GM19467 (cell line): ENCODE data around the gene CALML5.

Experiments
- ATAC-seq: cut with Tn5 transposase; IDR thresholded peaks from one replicate; pipeline ENCODE4 v1.9.1; 2021; ENCODE audit warnings: mild to moderate bottlenecking, moderate library complexity; ENCODE audit not compliant: unreplicated experiment

The CALML5 gene, protein sequence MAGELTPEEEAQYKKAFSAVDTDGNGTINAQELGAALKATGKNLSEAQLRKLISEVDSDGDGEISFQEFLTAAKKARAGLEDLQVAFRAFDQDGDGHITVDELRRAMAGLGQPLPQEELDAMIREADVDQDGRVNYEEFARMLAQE

DNA sequence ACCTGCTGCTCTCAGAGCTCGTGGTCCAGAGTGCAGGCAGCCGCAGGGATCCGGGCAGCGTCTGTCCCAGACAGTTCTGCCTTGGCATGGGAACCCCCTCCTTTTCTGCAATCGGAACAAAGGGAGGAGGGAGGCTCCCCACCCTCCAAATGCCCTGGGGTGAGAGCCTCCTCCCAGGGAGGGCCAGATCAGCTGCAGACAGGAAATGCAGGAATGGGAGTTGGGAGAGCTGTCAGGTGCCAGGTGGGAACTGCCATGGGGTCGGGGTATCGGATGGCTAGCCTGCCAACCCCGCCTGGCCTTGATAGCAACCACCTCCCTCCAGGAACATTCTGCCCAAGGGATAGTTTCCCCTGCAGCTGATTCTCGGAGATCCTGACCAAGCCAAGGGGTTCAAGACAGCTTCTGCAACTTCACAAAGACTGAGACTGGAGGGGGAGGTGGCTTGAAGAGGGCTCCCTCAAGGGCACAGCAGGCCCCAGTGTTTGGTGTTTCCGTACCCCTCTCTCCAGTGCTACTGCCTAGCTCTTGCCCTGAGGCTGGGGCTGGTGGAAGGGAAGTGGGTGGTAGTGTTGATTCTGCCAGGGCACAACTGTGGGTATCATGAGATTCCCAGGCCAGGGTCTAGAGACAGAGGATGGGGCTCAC lies at the start of gene CALML5:
Gene CALML5 (minus strand): TSS at position 78 of the 648 bp plus-strand sequence. CDS start 132 bp downstream, outside the sequence.
- no peak for ATAC-seq

DNA sequence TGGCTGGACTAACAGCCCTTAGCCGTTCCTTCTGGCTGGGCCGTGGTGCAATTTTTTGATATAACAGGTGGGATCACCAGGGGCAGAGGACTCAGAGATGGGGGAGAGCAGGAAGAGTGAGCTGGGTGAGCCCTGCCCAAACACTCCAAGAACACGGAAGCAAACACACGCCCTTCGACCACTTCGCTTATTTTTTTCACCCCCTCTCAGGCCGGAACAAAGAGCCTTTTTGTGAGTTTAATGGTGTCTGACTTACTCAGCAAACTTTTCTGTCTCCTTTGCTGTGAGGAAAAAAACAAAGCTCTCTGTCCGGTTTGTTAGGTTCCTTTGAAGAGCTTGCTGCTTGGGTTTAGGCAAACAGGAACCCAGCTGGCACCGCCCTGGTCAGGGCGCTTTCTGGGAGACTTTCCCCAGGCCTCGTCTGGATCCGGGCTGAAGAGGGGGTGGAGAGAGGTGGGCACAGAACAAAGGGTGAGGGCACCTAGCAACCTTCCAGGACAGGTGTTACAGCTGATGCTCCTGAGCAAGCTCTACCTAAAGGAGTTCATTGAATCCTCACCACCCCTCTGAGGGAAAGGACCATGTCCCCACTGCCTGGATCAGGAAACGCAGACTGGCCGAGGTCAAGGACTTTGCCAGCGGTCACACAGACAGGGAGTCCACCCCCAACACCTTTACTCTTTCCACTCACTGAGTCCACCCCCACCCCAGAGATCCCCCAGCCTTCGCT lies 48.7 kb upstream of the CALML5 start:
- no peak for ATAC-seq

DNA sequence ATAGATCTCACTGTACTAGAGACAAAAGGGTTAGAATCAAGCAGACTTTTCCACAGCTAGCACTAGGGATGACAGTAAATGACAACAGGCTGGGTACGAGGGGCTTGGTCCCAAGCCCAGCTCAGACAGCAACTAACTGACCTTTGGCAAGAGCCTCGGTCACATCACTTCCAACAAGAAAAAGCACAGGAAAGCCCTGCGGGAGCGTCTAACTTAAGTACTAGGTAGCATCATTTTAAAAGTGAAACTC lies 48.2 kb upstream of the CALML5 start:
- ATAC-seq, result no peak

DNA sequence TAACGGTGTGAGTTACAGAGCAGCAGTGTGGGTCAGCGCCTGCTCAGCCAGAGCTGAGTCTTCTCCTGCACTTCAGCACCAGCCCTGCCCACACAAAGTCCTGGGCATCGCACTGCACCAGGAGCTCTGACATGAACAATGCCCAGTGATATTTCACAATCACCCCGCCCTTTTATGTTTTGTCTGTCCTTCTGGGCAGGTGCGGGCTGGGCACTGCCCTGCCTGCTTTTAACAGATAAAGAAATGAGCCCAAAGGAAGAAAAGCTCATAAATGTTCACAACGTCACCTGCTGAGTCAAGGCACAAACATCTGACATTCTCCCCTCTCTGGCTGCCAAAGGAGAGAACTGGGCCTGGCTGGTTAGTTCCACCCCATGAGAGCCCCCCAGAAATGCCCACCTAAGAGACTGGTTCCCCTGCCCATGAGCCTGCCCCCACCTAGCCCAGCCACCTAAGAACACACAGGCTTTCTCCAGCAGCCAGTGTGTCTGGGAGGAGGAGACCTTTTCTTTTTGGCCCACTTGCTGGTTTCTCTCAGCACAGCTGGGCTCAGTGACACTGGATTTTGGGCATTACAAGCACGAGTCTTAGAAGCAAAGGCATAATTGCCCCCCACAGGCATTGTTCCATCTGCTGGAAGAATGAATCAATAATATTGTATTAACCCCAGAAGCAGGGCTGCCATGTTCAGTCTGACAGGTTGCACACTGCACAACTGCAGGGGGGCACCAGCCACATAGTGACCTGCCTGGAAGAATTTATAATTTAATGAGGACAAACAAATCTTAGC lies 47.7 kb upstream of the CALML5 start:
- no peak for ATAC-seq

DNA sequence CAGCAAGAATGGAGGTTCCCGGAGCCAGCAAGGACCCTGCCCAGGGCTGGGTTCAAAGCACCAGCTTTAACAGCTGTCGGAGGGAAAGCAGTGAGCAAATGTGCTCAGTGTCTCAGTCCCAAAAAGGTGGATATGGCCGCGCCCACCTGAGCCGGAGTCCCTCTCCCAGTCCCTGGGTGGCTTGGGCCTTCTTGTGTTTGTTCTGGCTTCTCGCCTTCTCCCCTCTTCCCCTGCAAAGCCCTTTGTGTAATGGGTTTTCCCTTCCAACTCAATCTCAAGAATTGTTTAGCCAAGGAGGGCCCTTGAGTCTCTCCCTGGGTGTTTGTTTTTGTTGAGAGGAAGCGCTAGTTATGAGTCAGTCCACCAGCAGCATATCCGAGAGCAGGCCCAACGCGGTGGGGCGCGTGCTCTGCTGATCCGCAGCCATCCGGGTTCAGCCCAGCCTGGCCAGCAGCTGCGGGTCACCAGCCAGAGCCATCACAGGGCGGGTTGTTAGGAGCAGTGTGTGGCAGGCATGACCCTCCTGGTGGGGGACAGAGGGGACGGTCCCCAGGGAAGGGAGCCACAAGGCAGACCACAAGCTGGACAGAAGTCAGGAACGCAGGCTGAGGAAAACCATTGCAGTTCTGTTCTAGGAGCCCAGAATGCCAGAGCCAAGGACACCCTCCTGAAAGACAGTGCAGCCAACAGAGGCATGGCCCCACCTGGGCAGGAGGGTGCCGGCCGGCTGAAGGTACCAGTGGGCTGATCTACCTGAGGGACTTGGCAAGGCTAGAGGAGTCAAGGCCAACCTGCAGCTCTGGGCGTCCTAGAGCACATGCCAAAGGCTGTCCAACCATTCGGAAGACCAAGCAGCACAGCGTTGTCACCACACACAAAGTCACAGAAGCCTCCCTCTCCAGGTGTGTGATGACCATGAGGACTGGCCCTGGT lies 46.7 kb upstream of the CALML5 start:
- ATAC-seq, result no peak

DNA sequence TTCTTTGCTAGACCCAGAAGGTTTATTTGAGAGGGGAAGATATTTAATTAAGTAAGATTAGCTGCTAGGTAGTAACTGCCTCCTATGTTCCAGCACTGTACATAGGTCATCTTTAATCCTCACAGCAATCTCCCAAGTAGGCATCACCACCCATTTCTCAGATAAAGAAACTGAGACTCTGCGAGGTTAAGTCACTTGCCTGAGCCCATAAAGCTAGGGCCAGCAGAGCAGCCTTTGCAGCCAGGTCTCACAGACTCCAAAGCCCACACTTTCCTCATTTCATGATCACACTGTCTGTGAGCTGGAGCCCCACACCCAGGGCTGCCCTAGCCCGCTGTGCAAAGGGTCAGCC lies 46.0 kb upstream of the CALML5 start:
- ATAC-seq, result no peak

DNA sequence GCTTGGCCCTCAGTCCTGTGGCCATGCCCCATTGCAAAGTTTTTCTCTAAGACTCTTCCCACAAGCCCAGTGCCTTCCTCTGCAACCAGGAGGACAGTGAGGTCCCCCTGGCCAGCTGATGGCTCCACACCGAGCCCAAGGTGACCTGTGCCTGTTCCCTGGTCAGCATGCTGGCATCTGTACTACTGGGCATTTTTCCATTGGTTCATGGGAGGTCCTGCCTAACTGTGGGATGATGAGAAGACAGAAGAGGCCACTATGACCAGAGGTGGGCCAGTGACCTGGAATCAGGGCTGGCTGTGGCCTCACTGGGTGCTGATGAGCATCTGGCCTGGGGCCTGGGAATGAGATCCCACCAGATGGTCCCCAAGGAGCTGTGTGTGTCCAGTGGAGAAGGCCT lies 45.6 kb upstream of the CALML5 start:
- no peak for ATAC-seq

DNA sequence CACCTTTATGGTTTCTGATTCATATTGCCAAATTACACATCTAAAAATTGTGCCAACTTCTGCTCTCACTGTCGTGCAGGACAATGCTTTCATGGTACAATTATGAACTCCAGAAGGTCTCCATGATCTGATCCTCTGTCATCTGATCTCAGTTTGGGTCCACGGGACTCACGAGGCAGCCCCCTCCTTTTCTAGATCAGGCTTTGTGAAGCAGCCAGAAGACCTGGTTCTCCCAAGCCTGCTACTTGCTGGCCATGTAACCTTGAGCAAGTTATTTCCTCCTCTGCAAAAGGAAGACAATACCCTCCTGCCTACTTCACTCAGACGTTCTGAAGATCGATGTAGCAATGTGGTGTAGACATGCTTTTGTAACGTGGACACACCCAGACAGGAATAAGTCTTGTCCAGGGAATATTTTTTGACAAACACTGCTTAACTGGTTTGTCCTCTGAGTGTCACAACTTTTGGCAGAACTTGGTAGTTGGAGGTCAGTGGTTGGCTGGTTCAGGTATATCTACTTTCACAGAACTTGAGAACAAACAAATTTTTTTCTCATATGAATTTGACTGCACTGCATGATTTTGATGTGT lies 44.9 kb upstream of the CALML5 start:
- ATAC-seq, result no peak

DNA sequence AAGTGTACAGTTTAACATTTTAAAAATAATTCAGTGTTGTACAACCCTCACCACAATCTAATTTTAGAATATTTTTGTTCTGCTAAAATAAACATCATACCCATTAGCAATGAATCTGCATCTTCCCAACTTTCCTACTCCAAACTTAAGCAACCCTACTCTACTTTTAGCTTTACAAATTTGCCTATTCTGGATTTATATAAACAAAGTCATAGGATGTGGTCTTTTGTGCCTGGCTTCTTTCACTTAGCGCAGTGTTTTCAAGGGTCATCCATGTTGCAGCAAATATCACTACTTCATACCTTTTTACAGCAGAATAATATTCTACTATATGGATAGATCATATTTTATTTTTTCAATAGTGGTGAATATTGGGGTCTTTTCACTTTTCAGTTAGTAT lies 44.3 kb upstream of the CALML5 start:
- no peak for ATAC-seq

DNA sequence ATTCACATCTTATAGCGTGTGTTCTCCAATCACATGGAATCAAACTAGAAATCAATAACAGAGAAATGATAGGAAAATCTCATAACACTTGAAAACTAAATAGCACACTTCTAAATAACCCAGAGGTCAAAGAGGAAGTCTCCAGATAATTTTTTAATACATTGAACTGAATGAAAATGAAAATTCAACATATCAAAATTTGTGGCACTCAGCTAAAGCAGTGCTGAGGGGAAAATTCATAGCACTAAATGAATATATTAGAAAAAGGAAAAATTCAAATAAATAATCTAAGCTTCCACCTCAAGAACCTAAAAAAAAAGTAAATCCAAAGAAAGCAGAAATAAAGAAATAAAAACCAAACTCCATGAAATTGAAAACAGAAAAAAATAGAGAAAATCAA lies 42.7 kb upstream of the CALML5 start:
- no peak for ATAC-seq

DNA sequence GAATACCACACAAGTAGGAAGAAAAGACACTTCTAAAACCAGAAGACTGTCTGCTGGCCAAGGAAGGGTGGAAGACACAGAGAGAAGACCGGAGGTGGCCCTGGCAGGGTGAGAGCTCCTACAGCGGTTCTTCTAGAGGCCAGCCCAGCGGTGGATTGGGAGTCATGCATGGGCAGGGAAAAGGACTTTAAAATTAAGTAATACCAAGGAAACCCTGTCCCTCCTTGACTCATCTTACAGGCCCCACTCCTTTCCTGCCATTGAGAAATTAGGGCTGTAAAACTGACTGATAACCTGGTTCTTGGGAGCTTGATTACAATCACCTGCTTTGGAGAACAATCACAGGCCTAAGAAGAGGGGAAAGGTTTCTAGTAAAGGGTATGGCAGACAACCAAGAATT lies 41.5 kb upstream of the CALML5 start:
- ATAC-seq, result no peak

DNA sequence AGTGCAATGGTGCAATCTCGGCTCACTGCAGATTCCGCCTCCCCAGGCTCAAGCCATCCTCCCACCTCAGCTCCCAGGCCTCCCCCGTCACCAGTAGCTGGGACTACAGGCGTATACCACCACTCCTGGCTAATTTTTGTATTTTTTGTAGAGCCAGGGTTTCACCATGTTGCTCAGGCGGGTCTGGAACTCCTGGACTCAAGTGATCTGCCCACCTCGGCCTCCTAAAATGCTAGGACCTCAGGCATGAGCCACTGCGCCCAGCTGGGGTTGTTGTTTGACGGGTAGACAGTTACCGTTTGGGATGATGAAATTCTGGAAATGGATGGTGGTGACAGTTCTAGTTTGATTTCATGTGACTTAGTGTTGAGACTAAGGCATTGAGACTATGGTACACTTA lies 40.7 kb upstream of the CALML5 start:
- ATAC-seq, result no peak

DNA sequence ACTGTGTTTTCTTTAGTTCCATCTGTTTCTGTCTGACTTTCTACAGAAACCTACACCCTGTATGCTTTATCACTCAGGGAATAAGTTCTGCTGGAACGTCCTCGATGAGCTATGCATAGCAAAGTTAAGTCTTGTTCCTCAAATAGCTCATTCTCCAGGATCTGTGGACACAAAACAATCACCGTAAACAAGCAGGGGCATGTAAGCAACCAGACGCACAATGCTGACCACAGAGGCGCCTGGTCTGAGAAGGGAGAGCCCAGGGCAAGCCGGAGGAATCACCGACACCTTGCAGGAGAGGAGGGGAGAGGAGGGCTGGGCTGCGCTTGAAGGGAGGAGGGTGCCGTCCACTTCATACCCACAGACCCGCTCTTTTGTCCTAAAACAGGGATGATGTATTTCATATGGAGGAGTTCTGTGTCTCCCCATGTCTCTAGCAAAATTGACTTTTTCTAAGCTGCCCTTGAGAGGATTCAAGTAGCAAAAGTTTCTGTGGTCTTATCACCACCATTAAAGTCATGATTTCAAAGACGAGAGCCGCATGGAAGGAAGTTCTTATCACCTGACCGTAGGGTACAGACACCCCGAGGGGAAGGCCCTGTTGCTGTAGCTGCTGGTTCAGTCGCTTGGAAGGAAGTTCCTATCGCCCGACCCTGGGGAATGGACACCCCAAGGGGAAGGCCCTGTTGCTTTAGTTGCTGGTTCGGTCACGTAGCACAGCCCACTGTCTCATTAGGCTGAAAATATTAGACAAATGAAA lies 39.7 kb upstream of the CALML5 start:
- no peak for ATAC-seq

DNA sequence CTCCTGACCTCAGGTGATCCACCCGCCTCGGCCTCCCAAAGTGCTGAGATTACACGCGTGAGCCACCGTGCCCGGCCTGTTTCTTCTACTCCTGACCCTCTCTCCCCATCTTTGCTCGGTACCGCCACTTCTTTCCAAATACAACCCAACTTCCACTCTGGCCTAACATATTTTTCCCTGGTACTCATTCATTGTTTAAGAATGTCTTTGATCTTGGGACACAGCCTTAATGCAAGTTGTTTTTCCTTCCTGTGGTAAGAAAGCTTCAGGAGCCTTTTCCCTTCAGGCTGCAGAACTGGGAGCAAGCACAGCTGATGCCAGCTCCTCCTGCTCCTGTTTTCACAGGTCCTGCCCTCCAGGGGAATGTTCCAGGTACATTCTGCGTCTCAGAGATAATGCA lies 39.1 kb upstream of the CALML5 start:
- ATAC-seq, result no peak

DNA sequence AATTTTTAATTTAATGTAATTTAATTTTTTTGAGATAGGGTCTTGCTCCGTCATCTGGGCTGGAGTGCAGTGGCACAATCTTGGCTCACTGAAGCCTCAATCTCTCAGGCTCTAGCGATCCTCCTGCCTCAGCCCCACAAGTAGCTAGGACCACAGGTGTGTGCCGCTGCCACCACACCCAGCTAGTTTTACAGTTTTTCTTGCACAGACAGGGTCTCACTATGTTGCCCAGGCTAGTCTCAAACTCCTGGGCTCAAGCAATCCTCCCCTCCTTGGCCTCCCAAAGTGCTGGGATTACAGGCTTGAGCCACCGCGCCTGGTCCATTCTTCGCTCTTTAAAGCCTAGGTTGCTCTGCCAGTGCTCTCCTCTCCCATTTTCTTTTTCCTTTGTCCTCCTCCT lies 38.3 kb upstream of the CALML5 start:
- ATAC-seq, result no peak

DNA sequence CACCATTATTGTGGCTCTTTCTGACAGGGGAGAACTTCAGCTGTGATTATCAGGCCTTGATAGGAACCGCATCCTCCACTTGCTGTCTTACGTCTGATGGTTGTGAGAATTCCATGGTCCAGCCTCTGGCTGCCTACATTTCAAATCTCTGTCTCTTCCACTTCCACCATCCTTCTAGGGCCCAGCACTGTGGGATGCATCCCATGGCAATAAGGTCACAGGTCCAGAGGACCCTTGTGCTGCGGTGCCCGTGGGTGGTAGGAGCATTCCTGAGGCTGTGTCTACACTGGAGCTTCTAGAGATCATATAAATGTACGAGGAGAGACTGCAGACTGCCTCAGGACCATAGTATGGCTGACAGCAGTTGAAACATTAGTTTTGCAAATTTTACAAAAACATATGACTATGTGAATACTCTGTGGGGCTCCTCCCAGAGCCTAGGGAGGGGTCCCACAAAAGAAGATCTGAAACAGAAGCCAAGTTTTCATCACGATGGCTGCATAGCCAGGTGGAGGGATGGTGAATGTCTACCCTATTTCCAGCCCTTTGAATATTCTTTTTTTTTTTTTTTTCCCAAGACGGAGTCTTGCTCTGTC lies 37.2 kb upstream of the CALML5 start:
- no peak for ATAC-seq

DNA sequence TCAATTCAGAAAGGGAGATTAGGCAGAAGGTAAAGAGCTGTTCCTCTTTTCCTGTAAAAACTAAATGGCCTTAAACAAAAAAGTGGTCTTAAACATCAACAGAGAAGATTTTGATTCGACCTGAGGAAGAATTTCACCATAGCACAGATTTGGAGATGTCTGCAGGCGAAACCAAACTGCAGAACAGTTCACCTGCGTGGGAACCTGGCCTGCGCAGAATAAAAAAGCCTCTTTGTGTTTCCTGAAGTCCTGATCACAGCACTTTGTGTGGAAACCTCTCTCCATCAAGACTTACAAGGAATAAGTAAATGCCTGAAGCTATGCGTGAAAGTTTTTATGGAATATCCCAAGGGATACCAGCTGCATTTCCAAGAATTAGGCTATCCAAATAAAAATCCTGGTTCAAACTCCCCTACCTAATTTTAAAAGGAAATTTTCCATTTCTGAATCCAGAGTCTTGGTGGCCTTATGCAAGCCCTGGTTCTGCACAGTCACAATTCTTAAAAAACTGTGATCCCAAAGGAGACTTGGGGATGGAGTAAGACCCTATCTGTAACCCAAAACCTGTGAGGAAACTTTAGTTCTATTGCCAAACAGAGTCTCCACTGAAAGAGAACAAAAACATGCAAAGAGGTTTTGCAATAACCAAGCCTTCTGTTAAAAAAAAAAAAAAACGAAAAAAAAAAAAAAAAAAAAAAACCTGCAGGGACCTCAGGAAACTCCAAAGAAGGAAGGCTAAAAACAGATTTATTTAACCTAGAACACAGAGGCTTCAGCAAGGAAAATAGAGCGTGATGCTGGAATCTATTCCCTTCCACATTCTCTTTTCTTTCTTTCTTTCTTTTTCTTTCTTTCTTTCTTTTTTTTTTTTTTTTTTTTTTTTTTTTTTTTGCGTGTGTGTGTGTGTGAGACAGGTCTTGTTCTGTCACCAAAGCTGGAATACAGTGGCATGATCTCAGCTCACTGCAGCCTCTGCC lies 35.8 kb upstream of the CALML5 start:
- ATAC-seq, result no peak
